HCT116 (cell line): Measurements from ENCODE around the gene GIMAP5. TPM values are rescaled to one million over a fixed set of nuclear protein-coding genes. Genes with fewer than 3 reads are reported as not detected.

ENCODE experiments used
- ATAC-seq: fragments of 200-7000 bp; cut with Tn5 transposase; 2 replicates; pipeline ENCODE4 v1.9.1; 2020; ENCODE audit warnings: mild to moderate bottlenecking, moderate library complexity
- Bru-seq: library from RNA; stranded (reverse); fragments of 400-500 nt; gene quantifications from one replicate; lab custom pipeline; 2021; lab: Mats Ljungman, UMichigan
- BruChase-seq, 2 experiments: library from RNA; stranded (reverse); fragments of 400-500 nt; gene quantifications; one replicate each; lab custom pipeline; 2021; lab: Mats Ljungman, UMichigan
- BruUV-seq: library from RNA; stranded (reverse); fragments of 400-500 nt; replicated peaks from 2 replicates; lab custom pipeline; 2021; lab: Mats Ljungman, UMichigan
- CTCF ChIA-PET: fragments of 300-600 bp; sonication (Branson Sonifier 250); formaldehyde crosslinking; loops from one replicate; lab custom pipeline; 2021; ENCODE audit warnings: antibody characterized with exemption; lab: Charles Lee
- POLR2A ChIA-PET: fragments of 300-600, 350-600 bp; sonication (Branson Sonifier 250); formaldehyde crosslinking; loops from one replicate; lab custom pipeline; 2021; ENCODE audit warnings: antibody characterized with exemption; lab: Charles Lee
- RAD21 ChIA-PET, 2 experiments: fragments of 300-600 bp; sonication (Branson Sonifier 250); formaldehyde crosslinking; loops; one replicate each; lab custom pipeline; 2023; ENCODE audit warnings: low total read pairs in 2 of 2; ENCODE audit not compliant: uncharacterized antibody in 2 of 2, unreplicated experiment in 2 of 2, low non-redundant PET in 1 of 2; lab: Charles Lee
- DNase-seq: peaks from one replicate; pipeline ENCODE4 v3.0.0-alpha.2; 2010; ENCODE audit warnings: low read depth, low spot score
- H2AFZ ChIP-seq: fragments of 200-600 bp; shearing (Covaris generic), sonication (generic); 2 replicates; pipeline ENCODE4 v1.6.1; 2017; ENCODE audit warnings: low read depth, mixed run types, mixed read lengths, antibody characterized with exemption, low read length; ENCODE audit not compliant: poor library complexity, severe bottlenecking
- H3K27ac ChIP-seq: 2 replicates; pipeline ENCODE4 v1.5.1; 2012; ENCODE audit warnings: low read depth, low read length
- H3K27me3 ChIP-seq: fragments of 200-600 bp; sonication (generic); 2 replicates; pipeline ENCODE4 v1.6.1; 2016; ENCODE audit warnings: mixed run types, low read length, mixed read lengths; ENCODE audit not compliant: insufficient read depth
- H3K36me3 ChIP-seq, 2 experiments: fragments of 200-500 bp in 1 of 2; fragments of 200-600 bp in 1 of 2; sonication (Bioruptor generic) in 1 of 2; sonication (generic) in 1 of 2; 2 replicates each; pipeline versions ENCODE4 v1.5.1 to v1.6.1; 2014 to 2016; ENCODE audit warnings: low read length in 2 of 2, inconsistent platforms in 1 of 2, mixed read lengths in 1 of 2, mixed run types in 1 of 2; ENCODE audit not compliant: insufficient read depth in 2 of 2, control insufficient read depth in 1 of 2
- H3K4me1 ChIP-seq, 2 experiments: fragments of 200-600 bp in 1 of 2; sonication (generic) in 1 of 2; 2 replicates each; pipeline versions ENCODE4 v1.5.1 to v1.6.1; 2012 to 2017; ENCODE audit warnings: low read length in 2 of 2, inconsistent platforms in 1 of 2, mild to moderate bottlenecking in 1 of 2, mixed read lengths in 1 of 2, mixed run types in 1 of 2, moderate library complexity in 1 of 2; ENCODE audit not compliant: insufficient read depth in 2 of 2, control insufficient read depth in 1 of 2
- H3K4me2 ChIP-seq: fragments of 200-600 bp; sonication (generic); 2 replicates; pipeline ENCODE4 v1.6.1; 2017; ENCODE audit warnings: mixed run types, low read length, mixed read lengths
- H3K4me3 ChIP-seq, 2 experiments: fragments of 200-600 bp in 1 of 2; sonication (generic) in 1 of 2; replicated peaks in 1 of 2; 2 replicates each; pipeline ENCODE4 v1.5.1; 2011 to 2016; ENCODE audit warnings: low read length in 2 of 2, control low read depth in 1 of 2, low read depth in 1 of 2, mild to moderate bottlenecking in 1 of 2, mixed read lengths in 1 of 2, mixed run types in 1 of 2
- H3K79me2 ChIP-seq: fragments of 200-600 bp; sonication (generic); 2 replicates; pipeline ENCODE4 v1.6.1; 2017; ENCODE audit warnings: mild to moderate bottlenecking, mixed run types, low read length, moderate library complexity, mixed read lengths; ENCODE audit not compliant: insufficient read depth
- H3K9ac ChIP-seq: fragments of 200-600 bp; sonication (generic); 2 replicates; pipeline ENCODE4 v1.6.1; 2016; ENCODE audit warnings: low read length, mixed read lengths
- H3K9me2 ChIP-seq: fragments of 200-600 bp; sonication (generic), shearing (Covaris generic); 2 replicates; pipeline ENCODE4 v1.6.1; 2017; ENCODE audit warnings: mixed run types, mild to moderate bottlenecking, moderate library complexity; ENCODE audit not compliant: insufficient read depth
- H3K9me3 ChIP-seq, 2 experiments: fragments of 200-500 bp in 1 of 2; fragments of 200-600 bp in 1 of 2; sonication (Bioruptor generic) in 1 of 2; sonication (generic) in 1 of 2; 2 replicates each; pipeline ENCODE4 v1.6.1; 2014 to 2017; ENCODE audit warnings: low read length in 2 of 2, mixed read lengths in 2 of 2, inconsistent platforms in 1 of 2, low read depth in 1 of 2, mild to moderate bottlenecking in 1 of 2, mixed run types in 1 of 2, moderate library complexity in 1 of 2; ENCODE audit not compliant: control insufficient read depth in 1 of 2, insufficient read depth in 1 of 2
- H4K20me1 ChIP-seq: fragments of 200-600 bp; sonication (generic), shearing (Covaris generic); 2 replicates; pipeline ENCODE4 v1.6.1; 2017; ENCODE audit warnings: mixed run types, mild to moderate bottlenecking, moderate library complexity; ENCODE audit not compliant: insufficient read depth
- ATF3 ChIP-seq: IDR thresholded peaks from 2 replicates; pipeline ENCODE4 v1.6.1; 2012
- CEBPB ChIP-seq: IDR thresholded peaks from 2 replicates; pipeline ENCODE4 v1.6.1; 2012; ENCODE audit warnings: low read depth
- CTCF ChIP-seq, 3 experiments: fragments of 200-600 bp in 1 of 3; sonication (generic) in 1 of 3; IDR thresholded peaks in 2 of 3; conservative IDR thresholded peaks in 1 of 3; 2 replicates each; pipeline ENCODE4 v1.5.1; 2012 to 2017; ENCODE audit warnings: low read depth in 2 of 3, low read length in 2 of 3, antibody characterized with exemption in 1 of 3, borderline replicate concordance in 1 of 3, control low read depth in 1 of 3, mild to moderate bottlenecking in 1 of 3, mixed read lengths in 1 of 3, mixed run types in 1 of 3, moderate library complexity in 1 of 3; ENCODE audit not compliant: insufficient read depth in 1 of 3
- POLR2AphosphoS5 ChIP-seq: IDR thresholded peaks from 2 replicates; pipeline ENCODE4 v1.6.1; 2011; ENCODE audit warnings: mild to moderate bottlenecking, low read depth, low read length, moderate library complexity
- SP1 ChIP-seq: IDR thresholded peaks from 2 replicates; pipeline ENCODE4 v1.6.1; 2012; ENCODE audit warnings: low read depth
- TCF7L2 ChIP-seq: IDR thresholded peaks from 2 replicates; pipeline ENCODE4 v1.7.0; 2011; ENCODE audit warnings: borderline replicate concordance, inconsistent platforms; ENCODE audit not compliant: insufficient read depth, insufficient read length; ENCODE audit errors: extremely low read depth
- ZBTB33 ChIP-seq: IDR thresholded peaks from 2 replicates; pipeline ENCODE4 v1.6.1; 2011; ENCODE audit warnings: mild to moderate bottlenecking, low read length, moderate library complexity; ENCODE audit not compliant: insufficient replicate concordance; ENCODE audit errors: extremely low read depth
- ZFX ChIP-seq: fragments of 450-650 bp; IDR thresholded peaks from 2 replicates; pipeline ENCODE4 v1.6.1; 2017
- ZNF274 ChIP-seq: fragments of 200-500 bp; sonication (Bioruptor generic); IDR thresholded peaks from 2 replicates; pipeline ENCODE4 v1.6.1; 2014; ENCODE audit warnings: mild to moderate bottlenecking, low read depth, low read length, inconsistent platforms
- intact Hi-C: fragments of 100-400 bp; cut with micrococcal nuclease; formaldehyde crosslinking; loops from 2 replicates; pipeline ENCODE4 v1.10.0; 2022
- long read RNA-seq: library from polyadenylated mRNA; unstranded; transcript quantifications from one replicate; pipeline ENCODE4 v2.0.0, GENCODE V29; 2021; ENCODE audit not compliant: unreplicated experiment
- polyA plus RNA-seq: library from polyadenylated mRNA; unstranded; fragments of >200 nt; gene quantifications from 2 replicates; pipeline ENCODE4 v1.2.1, GENCODE V29; 2012; ENCODE audit warnings: missing spikeins
- total RNA-seq: library from RNA; stranded (reverse); gene quantifications from one replicate; pipeline ENCODE4 v1.2.1, GENCODE V29; 2021; ENCODE audit not compliant: unreplicated experiment

GIMAP5 gene
- total RNA-seq (0.57 TPM), Bru-seq, nascent RNA (not detected), BruChase-seq, experiment 1, labeled RNA remaining after a 6-hour chase (not detected), BruChase-seq, experiment 2, labeled RNA remaining after a 2-hour chase (not detected)
- polyA plus RNA-seq = not detected in 2 replicates
- long read RNA-seq = 0 reads

GRCh38 chr7:150737265-150738055 is at the start of gene GIMAP5:
Gene GIMAP5 (plus strand): TSS chr7:150737418. CDS start chr7:150740885, 3,467 bp downstream.
- no TSS peak for BruUV-seq
- peak within 1 kb of the TSS; percentile 37; the same call in 1 of the 2 replicates for H3K4me2 ChIP-seq
- RAD21 ChIA-PET = no interaction called here

More at GRCh38 chr7:150737265-150738055, at the start of gene GIMAP5:
- H3K9me2 ChIP-seq = no peaks in the 10 kb centered on the region
- no peaks in the 10 kb centered on the region for H3K79me2 ChIP-seq
- H3K27me3 ChIP-seq = peaks cover 62% of the 10 kb centered on the region
- no peak within 1 kb of the TSS for H2AFZ ChIP-seq
- intact Hi-C loops = no loop called here
- H3K36me3 ChIP-seq = no peaks in the 10 kb centered on the region
- H3K4me3 ChIP-seq = no peak within 1 kb of the TSS
- H4K20me1 ChIP-seq = no peaks in the 10 kb centered on the region
- no peak for TF ChIP-seq ZNF274
- TF ChIP-seq ATF3 = no peak
- TF ChIP-seq CEBPB = no peak
- TF ChIP-seq TCF7L2 = no peak
- no peak for TF ChIP-seq CTCF (IDR thresholded peaks at IDR 0.05 in 2 of 3, conservative IDR thresholded peaks at IDR 0.05 in 1 of 3; ENCODE audit: borderline replicate concordance in 1 of 3, insufficient read depth in 1 of 3, low read depth in 2 of 3, low read length in 2 of 3)
- no peak for TF ChIP-seq POLR2AphosphoS5
- no peak for TF ChIP-seq SP1
- TF ChIP-seq ZBTB33 = no peak
- no peak for TF ChIP-seq ZFX
- TF ChIP-seq, all 23 proteins: peak for 0
- no peak for ATAC-seq
- no peak for DNase-seq
- H3K4me1 ChIP-seq = peaks cover 0 to 10% of the 10 kb centered on the region in 2 experiments; a peak in 3 of 4 replicates
- H3K9ac ChIP-seq = no peak within 1 kb of the TSS
- CTCF ChIA-PET = no interaction called here
- no peak within 1 kb of the TSS for H3K27ac ChIP-seq
- POLR2A ChIA-PET = no interaction called here
- H3K9me3 ChIP-seq = no peaks in the 10 kb centered on the region
